Tibial nerve (tissue), 4 donors: ENCODE data around the gene ALK. TPM values are rescaled to one million over a fixed set of nuclear protein-coding genes. Genes with fewer than 3 reads are reported as not detected.

ENCODE experiments used
- DNase-seq, 2 donors: peaks; one replicate each; pipeline ENCODE4 v3.0.0-alpha.2; 2019; ENCODE audit warnings: low spot score in 2 of 2
- H3K27ac ChIP-seq, 4 donors: fragments of 200-600 bp; sonication (generic) in 3 of 4; one replicate each; pipeline ENCODE4 v1.5.1; 2017 to 2019; ENCODE audit warnings: mild to moderate bottlenecking in 1 of 4
- H3K27me3 ChIP-seq, 2 donors: fragments of 200-600 bp; sonication (generic) in 1 of 2; one replicate each; pipeline versions ENCODE4 v1.5.1 to v1.6.0; 2017 to 2019
- H3K36me3 ChIP-seq, 3 donors: fragments of 200-600 bp; sonication (generic); one replicate each; pipeline ENCODE4 v1.5.1; 2018 to 2019
- H3K4me1 ChIP-seq, 4 donors: fragments of 200-600 bp; sonication (generic) in 3 of 4; one replicate each; pipeline ENCODE4 v1.5.1; 2017 to 2019
- H3K4me3 ChIP-seq, 4 donors: fragments of 200-600 bp; sonication (generic) in 3 of 4; one replicate each; pipeline ENCODE4 v1.5.1; 2017 to 2019; ENCODE audit warnings: mild to moderate bottlenecking in 1 of 4, moderate library complexity in 1 of 4
- H3K9me3 ChIP-seq, 4 donors: fragments of 200-600 bp; sonication (generic) in 3 of 4; one replicate each; pipeline ENCODE4 v1.5.1; 2017 to 2019
- EP300 ChIP-seq, 2 donors: sonication (generic); formaldehyde crosslinking; IDR thresholded peaks; one replicate each; pipeline ENCODE4 v1.6.1; 2017; ENCODE audit warnings: antibody characterized with exemption in 2 of 2, mild to moderate bottlenecking in 1 of 2
- POLR2A ChIP-seq, 2 donors: fragments of 450-650 bp; IDR thresholded peaks; one replicate each; pipeline ENCODE4 v1.6.1; 2017; ENCODE audit warnings: antibody characterized with exemption in 2 of 2, mild to moderate bottlenecking in 2 of 2, moderate library complexity in 2 of 2
- WGBS, 2 donors: methylation state at CpG; one replicate each; pipeline ENCODE4 v1.1.5; 2018; 5-methylcytosine and 5-hydroxymethylcytosine counted together
- total RNA-seq, 4 donors: library from RNA; depleted of rRNA; stranded (reverse); fragments of >200 nt; gene quantifications; one replicate each; pipeline ENCODE4 v1.1.0, GENCODE V29; 2016
- TF ChIP-seq, protein P1 (sequence below), 5 experiments: fragments of 200-600 bp in 3 of 5; fragments of 450-650 bp in 2 of 5; sonication (generic) in 3 of 5; IDR thresholded peaks; one replicate each; pipeline ENCODE4 v1.5.1; 2016 to 2019; ENCODE audit warnings: antibody characterized with exemption in 5 of 5, mild to moderate bottlenecking in 3 of 5, moderate library complexity in 2 of 5

Gene ALK
- total RNA-seq, 4 donors from 2014 or later: 0.39 to 4.8 (median 0.66) TPM

DNA sequence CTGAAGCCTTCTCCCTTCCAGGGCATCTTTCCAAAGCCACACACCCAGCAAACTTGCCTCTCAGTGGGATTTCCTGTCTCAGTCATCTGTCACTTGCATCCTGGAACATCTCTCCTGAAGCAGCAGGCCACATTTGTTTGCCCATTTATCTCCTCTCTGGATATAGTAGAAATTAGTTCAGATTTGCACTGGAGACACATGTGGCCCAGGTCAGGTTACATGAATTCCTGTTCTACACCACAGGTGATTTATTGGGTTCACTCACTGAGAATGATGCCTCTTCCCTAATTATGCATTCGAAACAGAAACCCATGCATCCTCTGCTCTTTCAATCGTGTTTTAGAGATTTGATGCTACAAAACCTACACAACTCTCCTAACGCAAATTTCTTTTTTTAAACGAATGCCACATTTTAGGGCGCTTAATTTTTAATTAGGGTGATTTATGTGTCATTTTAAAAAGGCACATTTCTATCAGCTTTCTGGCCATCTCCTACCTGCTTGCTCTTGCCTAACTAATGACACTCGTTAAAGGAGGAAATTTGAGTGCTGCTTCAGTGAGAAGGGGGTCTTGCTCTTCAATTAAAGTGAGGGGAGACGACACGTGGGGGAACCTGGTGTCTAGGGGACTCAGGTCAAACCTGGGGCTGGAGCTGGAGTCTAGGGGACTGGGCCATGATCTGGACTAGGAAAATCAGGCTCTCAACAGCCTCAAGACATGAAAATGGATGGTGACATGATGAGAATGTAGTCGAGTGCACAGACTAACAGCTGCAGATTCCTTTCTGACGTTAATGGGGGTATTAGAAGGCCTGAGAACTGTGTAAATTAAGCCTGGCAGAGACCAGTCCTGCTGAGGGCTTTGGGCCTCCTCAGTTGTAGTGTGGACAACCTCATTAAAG is 584.8 kb downstream of the ALK start:
- Histone ChIP-seq H3K36me3 (no peaks in the 10 kb centered on the region), H3K9me3 (no peaks in the 10 kb centered on the region), H3K4me1 (no peaks in the 10 kb centered on the region), H3K4me3 (no peak overlapping the region), H3K27ac (no peak overlapping the region), H3K27me3 (no peaks in the 10 kb centered on the region)
- TF ChIP-seq EP300 (IDR thresholded peaks at IDR 0.05): no peak
- no peak for TF ChIP-seq POLR2A (IDR thresholded peaks at IDR 0.05)
- TF ChIP-seq, protein P1, sequence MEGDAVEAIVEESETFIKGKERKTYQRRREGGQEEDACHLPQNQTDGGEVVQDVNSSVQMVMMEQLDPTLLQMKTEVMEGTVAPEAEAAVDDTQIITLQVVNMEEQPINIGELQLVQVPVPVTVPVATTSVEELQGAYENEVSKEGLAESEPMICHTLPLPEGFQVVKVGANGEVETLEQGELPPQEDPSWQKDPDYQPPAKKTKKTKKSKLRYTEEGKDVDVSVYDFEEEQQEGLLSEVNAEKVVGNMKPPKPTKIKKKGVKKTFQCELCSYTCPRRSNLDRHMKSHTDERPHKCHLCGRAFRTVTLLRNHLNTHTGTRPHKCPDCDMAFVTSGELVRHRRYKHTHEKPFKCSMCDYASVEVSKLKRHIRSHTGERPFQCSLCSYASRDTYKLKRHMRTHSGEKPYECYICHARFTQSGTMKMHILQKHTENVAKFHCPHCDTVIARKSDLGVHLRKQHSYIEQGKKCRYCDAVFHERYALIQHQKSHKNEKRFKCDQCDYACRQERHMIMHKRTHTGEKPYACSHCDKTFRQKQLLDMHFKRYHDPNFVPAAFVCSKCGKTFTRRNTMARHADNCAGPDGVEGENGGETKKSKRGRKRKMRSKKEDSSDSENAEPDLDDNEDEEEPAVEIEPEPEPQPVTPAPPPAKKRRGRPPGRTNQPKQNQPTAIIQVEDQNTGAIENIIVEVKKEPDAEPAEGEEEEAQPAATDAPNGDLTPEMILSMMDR (IDR thresholded peaks at IDR 0.05): no peak
- WGBS, 2 donors: 64 to 65% methylated on average over 10 of the region's 10 CpGs
- DNase-seq: no peak

DNA sequence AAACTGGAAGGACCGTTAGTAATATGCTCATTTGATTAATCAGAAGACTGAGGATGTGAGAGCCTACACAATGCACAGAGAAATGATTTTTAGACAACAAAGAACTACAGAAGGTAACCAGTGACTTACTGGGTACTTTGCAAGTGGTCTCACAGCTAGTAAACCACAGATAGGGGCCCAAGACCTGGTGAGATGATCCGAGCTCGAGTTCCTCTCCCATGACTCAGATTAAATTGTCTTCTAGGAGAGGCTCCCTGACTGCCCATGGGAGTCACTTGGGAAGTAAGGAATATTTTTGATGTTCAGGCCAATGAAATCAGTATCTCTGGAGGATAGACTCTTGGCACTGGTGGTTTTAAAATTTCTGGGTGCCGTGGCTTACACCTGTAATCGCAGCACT is 586.0 kb downstream of the ALK start:
- Histone ChIP-seq H3K9me3 (no peaks in the 10 kb centered on the region), H3K36me3 (no peaks in the 10 kb centered on the region), H3K4me3 (no peak overlapping the region), H3K27ac (no peak overlapping the region), H3K4me1 (no peaks in the 10 kb centered on the region), H3K27me3 (no peaks in the 10 kb centered on the region)
- DNase-seq: no peak
- TF ChIP-seq, protein P1 (IDR thresholded peaks at IDR 0.05): no peak
- no peak for TF ChIP-seq EP300 (IDR thresholded peaks at IDR 0.05)
- no peak for TF ChIP-seq POLR2A (IDR thresholded peaks at IDR 0.05)
- WGBS, 2 donors: 77 to 82% methylated on average over 5 of the region's 5 CpGs

- no peak overlapping the region for H3K4me3 ChIP-seq
- no peaks in the 10 kb centered on the region for H3K27me3 ChIP-seq
- no peaks in the 10 kb centered on the region for H3K4me1 ChIP-seq
- WGBS, 2 donors: 42 to 44% methylated on average over 10 of the region's 10 CpGs
- no peak overlapping the region for H3K27ac ChIP-seq
- no peak for DNase-seq
- no peaks in the 10 kb centered on the region for H3K9me3 ChIP-seq
- TF ChIP-seq, protein P1 (IDR thresholded peaks at IDR 0.05): no peak
- TF ChIP-seq EP300 (IDR thresholded peaks at IDR 0.05) (no peak), POLR2A (IDR thresholded peaks at IDR 0.05) (no peak)
- H3K36me3 ChIP-seq: no peaks in the 10 kb centered on the region
Measured at GRCh38 chr2:29334706-29335105, 586.7 kb downstream of the ALK start.

- H3K4me3 ChIP-seq: no peak overlapping the region
- 88 to 91% methylated on average over 2 of the region's 2 CpGs for WGBS, 2 donors
- no peaks in the 10 kb centered on the region for H3K9me3 ChIP-seq
- H3K27ac ChIP-seq: no peak overlapping the region
- H3K27me3 ChIP-seq: no peaks in the 10 kb centered on the region
- H3K4me1 ChIP-seq: no peaks in the 10 kb centered on the region
- H3K36me3 ChIP-seq: no peaks in the 10 kb centered on the region
- DNase-seq: no peak
- TF ChIP-seq, protein P1 (IDR thresholded peaks at IDR 0.05): no peak
- TF ChIP-seq EP300 (IDR thresholded peaks at IDR 0.05) (no peak), POLR2A (IDR thresholded peaks at IDR 0.05) (no peak)
Measured at GRCh38 chr2:29332540-29332939, 588.8 kb downstream of the ALK start.

- Histone ChIP-seq H3K27ac (no peak overlapping the region), H3K9me3 (no peaks in the 10 kb centered on the region), H3K27me3 (no peaks in the 10 kb centered on the region), H3K36me3 (no peaks in the 10 kb centered on the region), H3K4me3 (no peak overlapping the region), H3K4me1 (no peaks in the 10 kb centered on the region)
- TF ChIP-seq, protein P1 (IDR thresholded peaks at IDR 0.05): no peak
- no peak for DNase-seq
- 82 to 93% methylated on average over 2 to 3 of the region's 3 CpGs for WGBS, 2 donors
Measured at GRCh38 chr2:29329899-29330298, 591.5 kb downstream of the ALK start.
